ENCODE data around the gene PXK.
"Not testable (repeated sequence)": the region's sequence is repeated elsewhere in the genome, so short reads cannot be mapped to it uniquely, and the experiment has no call there.

PXK gene

DNA sequence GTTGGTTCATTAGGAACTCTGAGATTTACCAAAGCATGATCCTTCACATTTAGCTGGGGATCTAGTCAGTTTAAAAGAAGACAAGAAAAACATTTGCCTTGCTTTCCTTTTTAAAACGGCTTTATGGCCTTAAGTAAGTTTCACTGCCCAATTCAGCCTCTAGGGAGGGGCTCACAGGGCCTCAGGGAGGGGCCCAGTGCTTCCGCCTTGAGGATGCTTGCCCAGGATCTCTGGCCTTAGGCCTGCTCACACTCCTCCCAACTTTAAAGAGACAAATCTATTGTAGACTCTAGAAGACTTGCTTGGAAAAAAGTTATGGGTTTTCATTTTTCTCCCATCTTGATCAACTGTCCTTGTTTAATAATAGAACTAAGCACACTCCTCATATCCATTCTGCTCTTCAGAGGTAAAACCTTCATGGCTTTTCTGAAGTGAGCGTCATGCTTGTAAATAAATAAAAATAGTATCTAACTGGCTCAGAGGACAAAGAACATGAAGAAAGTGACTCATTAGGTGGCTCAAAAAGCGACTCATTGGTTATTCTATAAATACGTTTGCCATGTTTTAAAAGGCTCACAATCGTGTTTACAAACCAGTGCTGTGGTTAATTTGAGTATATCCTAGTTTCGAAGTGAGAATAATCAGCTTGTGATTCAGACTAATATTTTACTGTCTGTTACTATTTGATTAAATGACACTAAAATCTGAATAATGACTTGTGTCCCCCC is 87.3 kb downstream of the PXK start:
- DNase-seq (ENCODE audit: low spot score), result peak; percentile 58

DNA sequence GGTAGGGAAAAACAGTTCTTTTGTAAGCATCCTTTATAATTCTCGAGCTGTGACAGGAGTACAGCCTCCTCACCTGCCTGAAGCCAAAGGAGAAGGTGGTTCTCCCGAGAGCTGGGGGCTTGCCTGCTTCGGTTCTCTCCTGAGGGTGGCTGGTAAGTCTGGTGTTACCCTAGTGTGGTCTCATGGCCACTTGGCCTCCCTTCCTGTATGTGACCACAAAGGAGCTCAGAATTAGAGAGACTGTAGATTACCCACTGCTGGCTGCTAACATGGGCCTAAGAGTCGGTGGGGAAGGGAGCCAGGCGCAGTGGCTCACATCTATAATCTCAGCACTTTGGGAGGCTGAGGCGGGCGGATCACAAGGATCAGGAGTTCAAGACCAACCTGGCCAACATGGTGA is 88.3 kb downstream of the PXK start:
- no peak for DNase-seq (ENCODE audit: low spot score)

DNA sequence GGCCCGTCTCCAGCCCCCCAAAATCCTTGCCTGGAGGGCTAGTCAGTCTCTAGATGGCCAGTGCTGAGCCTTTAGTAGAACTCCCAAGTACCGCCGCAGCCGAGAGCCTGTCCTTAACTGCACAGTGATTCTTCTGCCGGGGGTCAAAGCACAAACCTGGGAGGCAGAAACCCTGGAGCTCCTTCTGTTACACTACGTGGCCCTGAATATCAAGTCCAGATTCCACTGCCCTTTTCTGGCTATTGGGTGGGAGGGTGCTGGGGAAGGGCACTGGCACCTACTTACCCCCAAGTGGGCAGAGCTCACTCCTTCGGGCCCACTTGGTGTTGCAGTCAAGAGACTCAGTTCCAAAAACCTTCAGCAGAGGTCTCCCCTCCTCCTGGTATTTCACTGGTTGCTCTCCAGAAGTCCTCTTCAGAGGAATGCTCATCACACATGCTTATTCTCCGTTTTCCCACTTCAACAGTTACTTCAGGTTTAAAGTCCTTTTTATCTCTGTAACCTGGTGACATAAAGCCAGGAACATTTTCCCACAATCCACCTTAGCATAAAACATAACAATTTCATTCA is 90.1 kb downstream of the PXK start:
- no peak for DNase-seq (ENCODE audit: low spot score)

DNA sequence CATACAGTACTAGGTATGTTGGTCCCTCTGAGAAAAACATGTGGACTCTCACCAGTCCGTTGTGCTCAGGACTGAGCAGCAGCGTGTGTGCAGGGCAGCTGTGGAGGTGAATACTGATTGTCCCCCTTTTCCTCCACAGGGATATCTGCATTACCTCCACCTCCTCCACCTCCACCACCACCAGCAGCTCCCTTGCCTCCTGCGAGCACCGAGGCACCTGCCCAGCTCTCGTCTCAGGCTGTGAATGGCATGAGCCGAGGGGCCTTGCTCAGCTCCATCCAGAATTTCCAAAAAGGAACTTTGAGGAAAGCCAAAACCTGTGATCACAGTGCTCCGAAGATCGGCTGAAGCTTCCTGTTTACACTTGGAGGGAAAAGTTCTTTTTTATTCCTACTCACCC is 91.9 kb downstream of the PXK start:
- no peak for DNase-seq (ENCODE audit: low spot score)

DNA sequence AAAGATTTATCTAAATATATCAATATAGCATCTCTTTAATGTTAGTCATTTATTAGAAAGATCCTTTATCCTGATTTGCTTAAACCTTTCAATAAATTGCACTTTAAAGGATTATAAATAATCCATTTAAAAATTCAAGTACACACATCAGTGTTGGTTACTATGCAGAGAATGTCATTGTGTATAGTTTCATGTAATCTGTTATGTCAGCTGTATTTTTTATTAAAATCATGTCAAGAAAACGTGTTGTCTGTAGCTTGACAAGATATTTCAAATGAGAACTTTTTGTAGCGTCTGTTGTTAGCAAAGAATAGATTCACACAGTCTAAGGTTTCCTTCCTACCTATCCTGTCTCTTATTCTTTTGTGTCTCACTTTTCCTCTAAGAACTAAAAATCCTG is 93.1 kb downstream of the PXK start:
- no peak for DNase-seq (ENCODE audit: low spot score)

DNA sequence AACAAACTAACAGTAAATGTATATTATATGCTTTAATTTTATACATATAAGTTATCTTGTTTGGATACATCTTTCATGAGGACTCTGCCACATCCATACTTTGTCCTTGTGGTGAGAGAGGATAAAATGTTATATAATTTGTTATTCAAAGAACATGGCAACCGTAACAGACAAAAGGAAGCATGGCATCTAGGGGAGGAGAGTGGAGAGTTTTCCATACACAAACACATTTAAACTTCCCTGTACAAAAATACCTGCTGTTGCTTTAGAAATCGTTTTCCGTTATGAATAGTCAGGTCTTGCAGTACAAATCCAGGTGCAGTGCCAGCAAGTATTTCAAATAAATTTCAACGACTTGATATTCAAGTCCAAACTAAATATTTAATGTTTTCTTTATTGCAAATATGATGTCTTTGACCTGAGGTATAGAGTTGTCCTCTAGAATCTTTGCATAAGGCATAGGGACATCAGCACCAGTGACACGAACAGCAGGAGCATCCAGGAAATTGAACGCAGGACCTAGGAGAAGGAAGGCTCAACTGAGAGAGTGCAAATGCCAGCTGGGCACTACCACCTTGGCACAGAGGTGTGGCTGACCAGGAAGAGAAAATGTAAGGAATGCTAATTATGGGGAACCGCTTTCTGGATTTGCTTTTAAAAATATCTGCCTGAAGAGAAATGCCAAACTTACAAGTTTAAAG is 95.1 kb downstream of the PXK start:
- no peak for DNase-seq (ENCODE audit: low spot score)

DNA sequence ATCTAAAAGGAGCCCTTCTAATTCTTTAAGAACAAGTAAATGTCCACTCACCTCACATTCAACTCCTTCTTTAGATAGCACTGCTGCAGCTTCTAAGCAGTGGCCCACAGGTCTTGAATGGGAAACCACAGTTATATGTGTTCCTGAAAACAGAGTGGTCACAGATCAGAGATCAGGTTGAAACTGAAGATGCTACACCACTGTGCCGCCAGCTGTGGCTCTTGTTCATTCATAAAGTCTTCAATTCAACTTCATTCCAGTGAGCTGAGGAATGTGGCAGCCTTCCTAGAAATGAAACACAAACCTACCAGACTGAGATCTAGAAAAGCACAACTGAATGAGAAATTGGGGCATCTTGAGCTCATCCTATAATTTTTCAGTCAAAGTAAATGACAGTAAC is 97.0 kb downstream of the PXK start:
- DNase-seq (ENCODE audit: low spot score), result no peak

DNA sequence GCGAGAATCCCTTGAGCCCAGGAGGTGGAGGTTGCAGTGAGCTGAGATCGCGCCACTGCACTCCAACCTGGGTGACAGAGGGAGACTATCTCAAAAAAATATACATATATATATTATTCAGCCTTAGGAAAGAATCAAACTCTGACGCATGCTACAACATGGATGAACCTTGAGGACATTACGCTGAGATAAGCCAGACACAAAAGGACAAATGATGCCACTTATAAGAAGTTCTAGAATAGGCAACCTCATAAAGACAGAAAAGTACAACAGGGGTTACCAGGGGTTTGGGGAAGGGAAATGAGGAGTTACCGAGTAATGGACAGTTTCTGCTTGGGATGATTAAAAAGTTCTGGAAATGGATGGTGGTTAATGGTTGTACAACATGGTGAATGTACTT is 100.2 kb downstream of the PXK start:
- peak; percentile 6 for DNase-seq (ENCODE audit: low spot score)

DNA sequence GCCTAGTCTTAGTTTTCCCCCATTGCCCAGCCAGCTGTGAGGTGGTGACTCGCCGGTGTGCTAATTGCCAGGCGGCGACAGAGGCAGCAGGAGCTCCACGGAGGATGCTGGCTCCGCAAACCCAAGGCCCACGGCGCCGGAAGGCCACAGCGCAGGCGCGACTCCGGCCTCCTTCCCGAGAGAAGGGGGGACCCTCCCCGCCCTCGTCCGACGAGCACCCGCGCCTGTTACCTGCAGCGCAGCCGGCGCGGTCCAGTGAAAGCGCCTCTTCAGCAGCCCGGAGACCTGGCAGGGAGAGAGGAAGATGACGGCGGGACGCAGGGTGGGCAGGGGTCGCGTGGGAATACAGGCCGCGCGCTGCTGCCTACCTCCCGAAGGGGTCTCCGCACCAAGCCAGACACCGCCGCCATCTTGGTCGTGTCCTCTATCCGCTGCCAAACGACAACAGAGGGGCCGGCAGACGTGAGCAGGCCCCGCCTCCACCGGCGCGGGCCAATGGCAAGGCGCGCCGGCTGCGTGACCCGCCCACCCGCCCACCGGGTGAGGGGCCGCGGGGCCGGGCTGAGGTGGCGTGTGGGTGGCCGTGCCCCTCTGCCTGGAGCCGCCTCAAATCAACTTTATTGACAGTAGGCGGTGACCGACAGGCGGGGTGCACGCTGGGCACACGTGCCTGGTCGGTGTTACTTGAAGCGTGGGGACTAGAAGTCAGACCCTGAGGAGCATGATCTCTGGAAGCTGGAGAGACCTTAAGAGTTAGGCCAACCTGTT is 100.9 kb downstream of the PXK start, which contains the start of gene PDHB:
PDHB (minus strand) TSS at position 433 of the 768 bp plus-strand sequence; CDS start at position 410, 23 bp downstream.
- DNase-seq (ENCODE audit: low spot score), result peak; percentile 91

DNA sequence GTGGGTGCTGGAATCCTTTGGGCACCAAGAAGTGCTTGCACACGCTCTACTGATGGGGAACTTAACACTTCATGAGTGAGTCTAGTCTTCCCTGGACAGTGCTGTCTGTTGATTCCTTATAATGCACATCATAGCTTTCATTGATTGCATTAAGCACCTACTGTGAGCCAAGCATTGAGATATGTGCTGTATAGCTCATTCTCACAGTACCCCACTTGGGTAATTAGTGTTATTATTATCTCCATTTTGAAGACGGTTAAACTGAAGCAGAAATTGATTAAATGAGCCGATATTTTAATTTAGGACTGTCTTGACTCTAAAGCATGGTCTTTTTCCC is 101.4 kb downstream of the PXK start:
- no peak for DNase-seq (ENCODE audit: low spot score)

DNA sequence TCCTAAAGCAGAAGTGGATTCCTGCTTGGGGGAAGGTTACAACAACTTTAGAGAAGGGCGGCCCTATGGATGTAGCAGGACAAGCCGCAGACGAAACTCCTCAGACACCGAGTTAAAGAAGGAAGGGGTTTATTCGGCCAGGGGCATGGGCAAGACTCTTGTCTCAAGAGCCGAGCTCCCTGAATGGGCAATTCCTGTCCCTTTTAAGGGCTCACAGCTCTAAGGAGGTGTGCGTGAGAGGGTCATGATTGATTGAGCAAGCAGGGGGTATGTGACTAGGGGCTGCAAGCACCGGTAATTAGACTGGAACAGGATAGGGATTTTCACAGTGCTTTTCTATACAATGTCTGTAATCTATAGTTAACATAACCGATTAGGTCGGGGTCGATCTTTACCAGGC is 101.8 kb downstream of the PXK start:
- no peak for DNase-seq (ENCODE audit: low spot score)

DNA sequence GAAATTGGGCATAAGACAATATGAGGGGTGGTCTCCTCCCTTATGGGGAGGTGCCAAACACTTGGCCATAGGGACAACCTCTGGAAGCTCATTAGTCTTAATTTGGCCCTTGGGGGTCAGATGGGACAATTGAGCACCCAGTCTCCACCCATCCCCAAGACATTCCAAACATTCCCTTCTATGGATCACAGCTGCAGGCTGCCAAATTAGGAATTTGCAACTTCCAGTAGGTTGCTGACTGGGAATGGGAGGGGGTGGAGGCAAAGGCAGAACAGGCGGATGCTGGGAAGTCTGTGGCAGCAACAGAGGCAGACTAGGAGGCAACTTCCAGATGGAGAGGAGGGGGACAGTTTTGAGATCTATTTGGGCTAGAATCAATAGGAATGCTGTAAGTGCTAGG is 102.3 kb downstream of the PXK start:
- DNase-seq (ENCODE audit: low spot score), result no peak

DNA sequence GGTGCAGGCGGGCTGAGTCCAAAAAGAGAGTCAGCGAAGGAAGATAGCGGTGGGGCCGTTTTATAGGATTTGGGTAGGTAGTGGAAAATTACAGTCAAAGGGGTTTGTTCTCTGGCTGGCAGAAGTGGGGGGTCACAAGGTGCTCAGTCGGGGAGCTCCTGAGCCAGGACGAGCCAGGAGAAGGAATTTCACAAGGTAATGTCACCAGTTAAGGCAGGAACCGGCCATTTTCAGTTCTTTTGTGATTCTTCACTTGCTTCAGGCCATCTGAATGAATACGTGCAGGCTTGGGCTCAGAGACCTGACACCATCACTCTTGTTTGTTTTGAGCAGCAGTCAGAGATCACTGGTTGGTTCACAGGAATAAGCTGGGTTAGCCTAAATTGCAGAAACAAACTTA is 104.6 kb downstream of the PXK start:
- DNase-seq (ENCODE audit: low spot score), result not testable (repeated sequence)

DNA sequence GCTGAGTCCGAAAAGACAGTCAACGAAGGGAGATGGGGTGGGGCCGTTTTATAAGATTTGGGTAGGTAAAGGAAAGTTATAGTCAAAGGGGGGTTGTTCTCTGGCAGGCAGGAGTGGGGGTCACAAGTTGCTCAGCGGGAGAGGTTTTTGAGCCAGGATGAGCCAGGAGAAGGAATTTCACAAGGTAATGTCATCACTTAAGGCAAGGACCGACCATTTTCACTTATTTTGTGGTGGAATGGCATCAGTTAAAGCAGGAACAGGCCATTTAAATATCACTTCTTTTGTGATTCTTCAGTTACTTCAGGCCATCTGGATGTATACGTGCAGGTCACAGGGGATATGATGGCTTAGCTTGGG is 108.3 kb downstream of the PXK start:
- not testable (repeated sequence) for DNase-seq (ENCODE audit: low spot score)

DNA sequence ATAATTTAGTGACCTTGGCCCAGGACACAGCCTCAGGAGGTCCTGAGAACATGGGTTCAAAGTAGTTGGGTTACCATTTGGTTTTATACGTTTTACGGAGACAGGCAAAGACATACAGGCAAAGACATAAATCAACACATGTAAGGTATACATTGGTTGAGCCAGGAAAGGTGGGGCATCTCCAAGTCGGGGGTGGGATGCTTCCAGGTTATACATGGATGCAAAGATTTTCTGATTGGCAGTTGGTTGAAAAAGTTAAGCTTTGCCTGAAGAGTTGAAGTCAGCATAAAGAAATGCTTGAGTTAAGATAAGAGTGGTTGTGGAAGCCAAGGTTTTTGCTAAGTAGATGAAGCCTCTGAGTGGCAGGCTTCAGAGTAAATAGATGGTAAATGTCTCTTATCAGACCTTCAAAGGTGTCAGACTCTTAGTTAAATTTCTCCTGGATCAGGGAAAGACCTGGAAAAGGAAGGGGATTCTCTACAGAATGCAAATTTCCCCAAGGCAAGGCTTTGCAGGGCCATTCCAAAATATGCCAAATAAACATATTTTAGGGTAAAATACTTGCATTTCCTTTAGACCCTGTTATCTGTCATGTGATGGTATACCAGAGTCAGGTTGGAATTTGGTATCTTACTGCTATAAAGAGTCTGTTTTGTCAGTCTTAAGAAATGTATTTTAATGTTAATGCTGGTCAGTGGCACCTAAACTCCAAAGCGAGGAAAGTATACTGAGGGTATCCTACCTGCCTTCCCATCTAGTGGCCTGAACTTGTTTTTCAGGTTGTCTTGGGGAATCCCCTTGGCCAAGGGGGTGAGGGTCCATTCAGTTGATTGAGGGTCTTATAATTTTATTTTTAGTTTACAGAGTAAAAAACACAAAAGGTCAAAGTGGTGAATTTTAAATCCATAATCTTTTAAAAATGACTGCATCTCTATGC is 109.1 kb downstream of the PXK start:
- DNase-seq (ENCODE audit: low spot score), result no peak

DNA sequence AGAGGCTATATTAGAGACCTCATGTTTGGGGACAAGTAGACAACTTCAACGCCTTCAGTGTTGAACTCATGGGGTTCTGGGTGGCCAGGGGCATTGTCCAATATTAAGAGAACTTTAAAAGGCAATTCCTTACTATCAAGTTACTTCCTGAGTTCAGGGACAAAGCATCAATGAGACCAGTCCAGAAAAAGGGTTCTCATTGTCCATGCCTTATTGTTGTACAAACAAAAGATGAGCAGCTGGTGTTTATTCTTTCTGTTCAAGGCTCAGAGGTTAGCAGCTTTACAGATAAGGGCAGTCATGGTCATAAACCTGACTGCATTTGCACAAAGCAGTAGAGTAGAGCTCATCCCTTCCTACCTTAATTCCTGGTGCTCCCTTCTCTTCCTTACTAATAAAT is 119.5 kb downstream of the PXK start:
- DNase-seq (ENCODE audit: low spot score), result no peak

DNA sequence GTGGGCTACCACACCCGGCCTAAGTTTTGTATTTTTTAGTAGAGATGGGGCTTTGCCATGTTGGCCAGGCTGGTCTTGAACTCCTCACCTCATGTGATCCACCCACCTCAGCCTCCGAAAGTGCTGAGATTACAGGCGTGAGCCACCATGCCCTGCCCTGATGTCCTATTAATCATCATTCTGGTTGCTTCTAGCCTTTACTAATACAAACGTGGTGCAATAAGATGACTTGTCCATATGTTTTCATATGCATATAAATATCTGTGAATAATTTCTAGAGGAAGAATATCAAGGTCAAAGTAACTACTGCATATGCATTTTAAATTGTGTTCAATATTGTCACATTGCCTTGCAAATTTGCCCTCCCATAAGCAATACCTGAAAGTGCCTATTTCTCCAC is 126.5 kb downstream of the PXK start:
- DNase-seq (ENCODE audit: low spot score), result peak; percentile 39

DNA sequence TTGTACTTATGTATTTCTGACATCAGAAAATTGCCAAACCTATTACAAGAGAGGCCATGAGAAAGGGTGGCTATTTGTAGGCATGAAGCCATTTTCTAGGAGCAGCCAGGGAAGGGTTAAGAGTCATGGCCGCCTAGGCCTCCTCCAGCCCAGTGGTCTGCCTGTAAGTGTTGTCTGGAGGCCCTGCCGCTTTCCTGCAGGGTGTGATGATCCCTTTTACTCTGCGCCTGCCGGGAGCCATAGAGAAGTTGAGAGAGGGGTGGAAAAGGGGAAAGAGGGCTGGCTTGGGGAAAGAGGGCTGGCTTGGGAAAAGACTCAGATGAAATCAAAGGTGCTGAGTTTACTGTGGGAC is 130.1 kb downstream of the PXK start:
- no peak for DNase-seq (ENCODE audit: low spot score)

DNA sequence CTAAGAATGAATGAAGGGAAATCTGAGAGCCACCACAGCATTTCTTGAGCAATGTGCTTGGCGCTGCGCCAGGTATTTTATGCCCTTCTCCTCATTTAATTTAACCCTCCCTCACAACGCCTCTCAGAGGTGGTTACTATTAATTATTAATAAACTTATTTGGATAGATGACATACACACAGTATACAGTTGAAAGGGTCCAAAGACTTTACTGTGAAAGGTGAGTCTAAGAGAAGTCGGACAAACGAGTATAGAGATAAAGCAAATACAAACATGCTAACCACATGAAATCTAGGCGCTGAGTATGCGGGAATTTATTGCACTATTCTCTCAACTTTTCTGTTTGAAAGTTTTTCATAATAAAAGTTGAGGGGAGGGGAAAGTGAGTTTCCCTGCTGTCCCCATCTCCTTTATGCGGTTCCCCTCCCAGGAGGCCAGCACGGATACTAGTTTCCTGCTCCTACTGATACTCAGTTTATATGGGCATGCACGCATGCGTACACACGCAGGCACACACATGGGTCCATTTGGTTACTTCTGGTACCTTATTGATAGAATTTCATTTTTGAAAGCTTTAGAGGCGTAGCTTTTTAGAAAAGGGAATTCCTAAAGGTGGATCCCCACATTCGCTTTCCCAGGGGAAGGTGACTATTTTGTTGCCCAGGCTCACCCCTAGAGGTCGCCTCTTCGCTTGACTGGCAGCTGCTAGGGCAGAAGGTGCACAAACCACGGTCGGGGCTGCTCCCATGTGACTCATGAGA is 130.7 kb downstream of the PXK start:
- peak; percentile 92 for DNase-seq (ENCODE audit: low spot score)

DNA sequence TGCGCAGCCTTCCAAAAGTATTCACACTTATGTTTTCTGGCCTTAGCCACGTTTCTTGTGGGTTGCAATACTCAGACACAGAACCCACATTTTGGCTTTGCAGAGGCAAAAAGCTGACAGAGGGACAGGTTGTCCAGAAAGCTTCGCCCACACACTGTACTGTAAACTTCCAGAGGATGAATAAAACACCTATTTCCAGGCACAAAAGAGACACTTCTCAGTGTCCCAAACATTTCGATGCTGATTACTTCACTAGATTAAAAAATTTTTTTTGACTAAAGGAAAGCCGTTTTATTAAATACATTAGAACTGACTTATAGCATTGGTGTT is 131.2 kb downstream of the PXK start:
- no peak for DNase-seq (ENCODE audit: low spot score)

DNA sequence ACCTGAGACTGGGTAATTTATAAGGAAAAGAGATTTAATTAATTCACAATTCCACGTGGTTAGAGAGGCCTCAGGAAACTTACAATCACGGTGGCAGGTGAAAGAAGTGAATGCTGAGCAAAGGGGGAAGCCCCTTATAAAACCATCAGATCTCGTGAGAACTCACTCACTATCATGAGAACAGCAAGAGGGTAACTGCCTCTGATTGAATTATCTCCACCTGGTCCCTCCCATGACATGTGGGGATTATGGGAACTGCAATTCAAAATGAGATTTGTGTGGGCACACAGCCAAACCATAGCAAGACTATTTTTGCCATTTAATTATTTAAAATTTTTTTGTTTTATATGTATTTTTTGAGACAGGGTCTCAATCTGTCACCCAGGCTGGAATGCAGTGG is 132.2 kb downstream of the PXK start:
- DNase-seq (ENCODE audit: low spot score), result no peak
